ENCODE measurements around the gene AIRE. TPM values are rescaled to one million over a fixed set of nuclear protein-coding genes. Genes with fewer than 3 reads are reported as not detected.

The AIRE gene
- total RNA-seq, 2 experiments from 2014 or later: not detected

GRCh38 chr21:44313451-44313850 lies 27.8 kb downstream of the AIRE start:
- POLR2A ChIA-PET: no interaction called here
- DNase-seq: no peak
- H3K36me3 Mint-ChIP-seq (ENCODE audit: low read depth): peaks cover 15% of the 10 kb centered on the region
- H3K4me1 Mint-ChIP-seq: no peaks in the 10 kb centered on the region
- H3K9me3 Mint-ChIP-seq (ENCODE audit: low read depth): no peaks in the 10 kb centered on the region
- H3K4me3 Mint-ChIP-seq: no peak overlapping the region
- no peaks in the 10 kb centered on the region for H3K27me3 Mint-ChIP-seq
- H3K27ac Mint-ChIP-seq: no peak overlapping the region
- CTCF ChIA-PET: no interaction called here
- intact Hi-C loops (cut with DNase I, micrococcal nuclease): no loop called here
- no peak for ATAC-seq

- DNase-seq (no peak), ATAC-seq (no peak)
- CTCF ChIA-PET: no interaction called here
- H3K4me1 Mint-ChIP-seq: no peaks in the 10 kb centered on the region
- H3K36me3 Mint-ChIP-seq (ENCODE audit: low read depth): peaks cover 12% of the 10 kb centered on the region
- no peaks in the 10 kb centered on the region for H3K27me3 Mint-ChIP-seq
- POLR2A ChIA-PET: no interaction called here
- no peak overlapping the region for H3K27ac Mint-ChIP-seq
- H3K4me3 Mint-ChIP-seq: no peak overlapping the region
- H3K9me3 Mint-ChIP-seq (ENCODE audit: low read depth): no peaks in the 10 kb centered on the region
- intact Hi-C loops (cut with DNase I, micrococcal nuclease): no loop called here
These were observed 28.5 kb downstream of the AIRE start for GRCh38 chr21:44314128-44314527.

GRCh38 chr21:44314561-44314960 lies 28.9 kb downstream of the AIRE start:
- intact Hi-C loops (cut with DNase I, micrococcal nuclease): no loop called here
- DNase-seq (no peak), ATAC-seq (no peak)
- Mint-ChIP-seq H3K27ac (no peak overlapping the region), H3K36me3 (ENCODE audit: low read depth) (peaks cover 10% of the 10 kb centered on the region), H3K27me3 (no peaks in the 10 kb centered on the region), H3K4me1 (no peaks in the 10 kb centered on the region), H3K4me3 (no peak overlapping the region), H3K9me3 (ENCODE audit: low read depth) (no peaks in the 10 kb centered on the region)
- ChIA-PET CTCF (no interaction called here), POLR2A (no interaction called here)

GRCh38 chr21:44315691-44316203 lies 30.1 kb downstream of the AIRE start:
- H3K36me3 Mint-ChIP-seq (ENCODE audit: low read depth): peaks cover 10% of the 10 kb centered on the region
- H3K27ac Mint-ChIP-seq: no peak overlapping the region
- ATAC-seq (no peak), DNase-seq (no peak)
- H3K4me3 Mint-ChIP-seq: no peak overlapping the region
- H3K9me3 Mint-ChIP-seq (ENCODE audit: low read depth): no peaks in the 10 kb centered on the region
- intact Hi-C loops (cut with DNase I, micrococcal nuclease): no loop called here
- no peaks in the 10 kb centered on the region for H3K27me3 Mint-ChIP-seq
- POLR2A ChIA-PET: no interaction called here
- CTCF ChIA-PET: no interaction called here
- no peaks in the 10 kb centered on the region for H3K4me1 Mint-ChIP-seq

GRCh38 chr21:44316277-44316900 lies 30.7 kb downstream of the AIRE start:
- DNase-seq: no peak
- no peak for ATAC-seq
- no peaks in the 10 kb centered on the region for H3K4me1 Mint-ChIP-seq
- H3K4me3 Mint-ChIP-seq: no peak overlapping the region
- ChIA-PET CTCF (no interaction called here), POLR2A (no interaction called here)
- H3K9me3 Mint-ChIP-seq (ENCODE audit: low read depth): no peaks in the 10 kb centered on the region
- intact Hi-C loops (cut with DNase I, micrococcal nuclease): no loop called here
- no peaks in the 10 kb centered on the region for H3K27me3 Mint-ChIP-seq
- peaks cover 5% of the 10 kb centered on the region for H3K36me3 Mint-ChIP-seq (ENCODE audit: low read depth)
- peak overlapping the region; percentile 4 for H3K27ac Mint-ChIP-seq

- H3K4me3 Mint-ChIP-seq: no peak overlapping the region
- intact Hi-C loops (cut with DNase I, micrococcal nuclease): no loop called here
- H3K27ac Mint-ChIP-seq: no peak overlapping the region
These were observed 31.6 kb downstream of the AIRE start for GRCh38 chr21:44317241-44317782.

GRCh38 chr21:44317871-44318270 lies 32.2 kb downstream of the AIRE start:
- no peak for ATAC-seq
- H3K27ac Mint-ChIP-seq: no peak overlapping the region
- POLR2A ChIA-PET: no interaction called here

More at GRCh38 chr21:44317241-44317782, 31.6 kb downstream of the AIRE start:
- ChIA-PET POLR2A (no interaction called here), CTCF (no interaction called here)
- peaks cover 5% of the 10 kb centered on the region for H3K36me3 Mint-ChIP-seq (ENCODE audit: low read depth)
- DNase-seq: no peak
- no peaks in the 10 kb centered on the region for H3K9me3 Mint-ChIP-seq (ENCODE audit: low read depth)
- no peaks in the 10 kb centered on the region for H3K27me3 Mint-ChIP-seq
- no peaks in the 10 kb centered on the region for H3K4me1 Mint-ChIP-seq
- ATAC-seq: no peak

GRCh38 chr21:44318489-44319285 lies 33.0 kb downstream of the AIRE start:
- CTCF ChIA-PET: no interaction called here
- no peaks in the 10 kb centered on the region for H3K4me1 Mint-ChIP-seq
- H3K9me3 Mint-ChIP-seq (ENCODE audit: low read depth): no peaks in the 10 kb centered on the region
- no peak overlapping the region for H3K27ac Mint-ChIP-seq
- peaks cover 7% of the 10 kb centered on the region for H3K36me3 Mint-ChIP-seq (ENCODE audit: low read depth)
- H3K4me3 Mint-ChIP-seq: no peak overlapping the region
- H3K27me3 Mint-ChIP-seq: no peaks in the 10 kb centered on the region
- POLR2A ChIA-PET: no interaction called here
- DNase-seq: no peak
- ATAC-seq: no peak
- intact Hi-C loops (cut with DNase I, micrococcal nuclease): no loop called here

More at GRCh38 chr21:44317871-44318270, 32.2 kb downstream of the AIRE start:
- CTCF ChIA-PET: no interaction called here
- Mint-ChIP-seq H3K9me3 (ENCODE audit: low read depth) (no peaks in the 10 kb centered on the region), H3K36me3 (ENCODE audit: low read depth) (peaks cover 5% of the 10 kb centered on the region), H3K4me3 (no peak overlapping the region), H3K4me1 (no peaks in the 10 kb centered on the region), H3K27me3 (no peaks in the 10 kb centered on the region)
- DNase-seq: no peak
- intact Hi-C loops (cut with DNase I, micrococcal nuclease): no loop called here

- no peaks in the 10 kb centered on the region for H3K27me3 Mint-ChIP-seq
- no peaks in the 10 kb centered on the region for H3K4me1 Mint-ChIP-seq
- no peak for DNase-seq
- CTCF ChIA-PET: no interaction called here
- H3K4me3 Mint-ChIP-seq: no peak overlapping the region
- no peaks in the 10 kb centered on the region for H3K9me3 Mint-ChIP-seq (ENCODE audit: low read depth)
- POLR2A ChIA-PET: interaction anchor here (0.6 kb wide), 1 partner anchor 12 kb away, joined by 4 read pairs; no protein-coding TSS in a partner anchor
- H3K27ac Mint-ChIP-seq: no peak overlapping the region
- no peak for ATAC-seq
- peaks cover 7% of the 10 kb centered on the region for H3K36me3 Mint-ChIP-seq (ENCODE audit: low read depth)
- intact Hi-C loops (cut with DNase I, micrococcal nuclease): loop anchor here in 1 of 2 experiments (5.0 kb wide), 1 partner anchor 37 kb away; no protein-coding TSS in a partner anchor
These were observed 33.9 kb downstream of the AIRE start for GRCh38 chr21:44319407-44320065.

GRCh38 chr21:44320847-44321246 lies 35.2 kb downstream of the AIRE start:
- Mint-ChIP-seq H3K9me3 (ENCODE audit: low read depth) (no peaks in the 10 kb centered on the region), H3K36me3 (ENCODE audit: low read depth) (peaks cover 7% of the 10 kb centered on the region), H3K4me3 (no peak overlapping the region), H3K4me1 (no peaks in the 10 kb centered on the region), H3K27me3 (no peaks in the 10 kb centered on the region), H3K27ac (no peak overlapping the region)
- ChIA-PET CTCF (no interaction called here), POLR2A (no interaction called here)
- intact Hi-C loops (cut with DNase I, micrococcal nuclease): loop anchor here in 1 of 2 experiments (5.0 kb wide), 1 partner anchor 39 kb away; no protein-coding TSS in a partner anchor
- DNase-seq (no peak), ATAC-seq (no peak)

GRCh38 chr21:44321846-44322450 lies 36.3 kb downstream of the AIRE start:
- H3K9me3 Mint-ChIP-seq (ENCODE audit: low read depth): no peaks in the 10 kb centered on the region
- intact Hi-C loops (cut with DNase I, micrococcal nuclease): loop anchor here in 1 of 2 experiments (5.0 kb wide), 1 partner anchor 40 kb away; no protein-coding TSS in a partner anchor
- ChIA-PET POLR2A (no interaction called here), CTCF (no interaction called here)
- H3K27me3 Mint-ChIP-seq: no peaks in the 10 kb centered on the region
- peaks cover 3% of the 10 kb centered on the region for H3K36me3 Mint-ChIP-seq (ENCODE audit: low read depth)
- no peak overlapping the region for H3K4me3 Mint-ChIP-seq
- no peaks in the 10 kb centered on the region for H3K4me1 Mint-ChIP-seq
- H3K27ac Mint-ChIP-seq: no peak overlapping the region
- ATAC-seq (no peak), DNase-seq (no peak)

Measured in activated CD4-positive, alpha-beta T cell treated with anti-CD3 and anti-CD28 coated beads for 36 hours (primary cell).